ENCODE results near the gene CALHM4.

- TF ChIP-seq CTCF (IDR thresholded peaks at IDR 0.05) (no peak), POLR2A (IDR thresholded peaks at IDR 0.05) (no peak)
Measured at GRCh38 chr6:116572162-116572561, 18.6 kb downstream of the CALHM4 start.

All from right lobe of liver (tissue), 4 donors.